Measurements from ENCODE around the gene SGCD.

The SGCD gene

DNA sequence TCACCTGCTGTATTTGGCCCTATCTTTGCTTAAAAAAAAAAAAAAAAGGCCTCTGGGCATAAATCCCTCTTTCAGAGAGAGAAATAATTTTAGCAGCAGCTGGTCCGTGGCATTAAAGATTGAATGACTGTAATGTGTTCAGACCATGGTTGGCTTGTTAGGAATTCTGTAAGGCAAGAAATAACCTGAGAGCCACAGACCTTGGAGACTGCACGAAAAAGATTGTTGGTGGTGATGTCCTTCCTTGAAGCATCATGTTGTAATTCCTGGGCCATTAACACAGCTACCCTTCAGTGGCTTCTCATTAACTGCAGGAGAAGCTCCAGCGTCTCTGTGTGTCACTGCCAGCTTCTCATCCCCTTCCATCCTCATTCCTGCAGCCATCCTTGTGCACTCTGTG lies 79.0 kb downstream of the SGCD start:
- DNase-seq = no peak

DNA sequence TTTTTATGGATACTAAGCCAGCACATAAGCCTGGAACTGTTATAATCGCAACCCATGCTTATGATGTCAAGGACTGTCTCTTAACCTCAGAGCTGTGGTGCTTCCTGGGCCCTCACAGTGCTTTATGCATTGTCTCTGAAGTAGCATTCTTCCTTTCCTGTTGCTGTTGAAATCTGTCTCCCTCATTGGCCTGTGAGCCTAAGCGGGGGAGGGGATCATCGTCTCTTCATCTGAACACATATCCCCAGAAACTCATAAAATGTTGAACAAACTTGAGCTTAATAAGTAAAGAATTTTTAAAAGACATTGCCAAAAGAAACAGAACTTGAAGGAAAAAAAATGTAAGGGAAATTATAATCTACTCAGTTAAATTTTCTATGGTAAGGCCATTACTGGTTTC lies 80.3 kb downstream of the SGCD start:
- no peak for DNase-seq

DNA sequence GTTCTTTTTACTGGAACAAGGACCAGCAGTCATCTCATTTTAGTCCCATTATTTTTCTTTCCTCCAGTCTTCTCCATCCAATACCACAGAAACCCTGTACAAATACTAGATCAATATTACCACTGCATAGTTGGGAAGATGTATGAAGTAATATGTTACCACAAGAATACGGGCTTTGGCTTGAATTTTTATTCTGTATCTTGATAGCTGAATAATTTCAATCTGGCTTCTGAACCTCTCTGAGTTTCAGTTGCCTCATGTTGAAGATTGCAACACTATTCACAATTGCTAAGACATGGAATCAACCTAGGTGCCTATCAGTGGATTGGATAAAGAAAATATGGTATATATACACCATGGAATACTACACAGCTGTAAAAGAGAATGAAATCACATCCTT lies 82.9 kb downstream of the SGCD start:
- DNase-seq = no peak

DNA sequence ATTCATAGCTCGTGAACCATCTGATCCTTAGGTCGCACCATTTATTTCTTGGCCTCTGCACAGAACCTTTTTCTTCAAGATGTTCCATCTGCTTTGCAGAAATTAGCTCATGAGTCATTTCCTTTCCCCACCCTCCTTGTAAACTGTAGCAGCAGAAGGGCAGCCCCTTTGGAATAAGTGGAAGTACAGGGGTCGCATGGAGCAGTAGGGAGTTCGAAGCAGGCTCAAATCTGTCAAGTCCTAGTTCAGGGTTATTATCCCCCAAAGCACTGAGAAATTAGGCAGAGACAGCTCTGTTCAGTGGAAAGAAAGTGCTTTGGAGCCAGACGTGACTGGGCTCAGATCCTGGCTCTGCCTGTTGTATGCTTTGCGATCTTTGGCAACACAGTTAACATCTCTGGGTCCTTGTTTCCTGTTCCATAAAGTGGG lies 84.2 kb downstream of the SGCD start:
- DNase-seq = no peak

DNA sequence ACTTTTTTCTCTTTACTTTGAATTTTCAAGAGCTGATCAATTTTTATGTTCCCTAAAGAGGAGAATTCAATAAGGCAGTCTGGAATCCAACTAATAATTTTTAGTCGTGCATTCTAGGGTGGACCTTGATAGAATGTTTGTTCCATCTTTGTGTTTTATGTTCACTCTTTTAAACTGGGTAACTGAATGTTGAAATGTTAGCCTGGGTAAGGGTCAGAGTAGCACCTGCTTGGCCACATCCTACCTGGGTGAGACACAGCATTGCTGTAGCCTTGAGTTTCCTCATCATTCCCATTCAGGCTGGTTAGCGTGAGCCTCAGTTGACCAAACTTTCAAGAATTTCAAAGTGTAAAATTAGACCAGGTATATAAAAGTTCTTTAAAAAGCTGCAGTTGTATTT lies 85.0 kb downstream of the SGCD start:
- no peak for DNase-seq

DNA sequence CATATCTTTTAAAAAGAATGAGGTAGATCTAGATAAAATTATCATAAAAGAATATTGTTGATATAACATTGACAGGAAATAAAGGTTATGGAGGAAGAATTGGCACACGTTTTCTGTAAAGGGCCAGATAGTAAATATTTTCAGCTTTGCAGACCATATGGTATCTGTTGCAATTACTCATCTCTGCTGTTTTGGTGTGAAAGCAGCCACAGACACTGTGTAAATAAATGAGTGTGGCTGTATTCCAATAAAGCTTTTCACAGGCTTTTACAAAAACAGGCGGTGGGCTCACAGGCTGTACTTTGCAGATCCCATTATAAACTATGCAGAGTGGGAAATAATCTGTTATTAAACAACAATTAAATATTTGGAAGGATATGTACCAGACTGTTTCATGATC lies 87.4 kb downstream of the SGCD start:
- no peak for DNase-seq

DNA sequence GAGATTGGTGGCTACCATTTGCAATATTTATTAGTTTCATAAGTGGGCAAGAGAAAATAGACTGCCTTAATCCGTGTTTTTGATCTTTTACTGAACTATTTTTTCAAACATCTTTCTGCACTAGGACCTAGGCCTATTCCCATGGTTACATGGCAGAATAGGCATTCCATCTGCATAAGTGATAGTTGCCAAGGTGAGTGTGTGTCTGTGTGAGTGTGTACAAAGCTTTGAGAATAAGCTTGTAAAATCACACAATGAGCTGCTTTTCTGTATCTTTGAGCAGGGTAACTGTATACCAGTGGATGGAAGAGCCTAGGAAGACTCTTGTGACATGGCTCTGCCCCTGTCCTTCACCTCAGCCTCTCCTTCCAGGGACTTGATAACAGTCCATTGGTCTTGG lies 92.7 kb downstream of the SGCD start:
- no peak for DNase-seq

DNA sequence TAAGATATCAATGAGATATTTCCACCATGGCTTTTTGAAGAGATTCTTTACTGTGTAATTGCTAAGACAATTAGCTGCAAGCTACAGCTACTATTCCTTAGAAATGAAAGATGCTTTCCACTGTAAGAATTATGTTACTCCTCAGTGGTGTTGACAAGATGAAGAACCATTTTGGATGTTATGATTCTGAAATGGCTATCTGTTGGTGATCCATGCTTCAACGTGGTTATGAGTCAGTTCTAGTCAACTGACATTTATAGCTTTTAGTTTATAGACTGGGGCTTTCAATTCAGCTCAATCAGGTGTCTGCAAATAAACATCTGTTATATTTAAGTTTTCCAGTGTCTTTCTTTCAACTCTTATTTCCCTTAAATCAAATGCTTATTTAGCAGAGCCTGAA lies 93.7 kb downstream of the SGCD start:
- DNase-seq = no peak

DNA sequence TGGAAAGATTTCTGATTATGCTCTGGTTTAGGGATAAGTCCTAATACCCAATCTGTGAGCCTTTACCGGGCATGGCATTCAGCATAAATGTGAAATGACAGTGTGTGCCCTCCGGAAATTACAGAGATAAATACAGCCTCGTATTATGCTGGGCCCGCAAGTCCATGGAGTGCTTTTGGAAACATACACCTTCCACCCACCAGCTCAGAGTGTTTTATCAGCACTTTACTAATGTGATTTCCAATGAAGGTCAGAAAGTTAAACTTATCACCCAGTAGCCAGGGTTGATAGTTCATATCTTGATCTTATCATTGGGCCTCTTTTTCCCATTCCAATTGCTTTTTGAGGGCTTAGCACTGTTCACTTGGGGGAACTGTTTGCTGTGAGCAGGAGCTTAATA lies 94.8 kb downstream of the SGCD start:
- no peak for DNase-seq

DNA sequence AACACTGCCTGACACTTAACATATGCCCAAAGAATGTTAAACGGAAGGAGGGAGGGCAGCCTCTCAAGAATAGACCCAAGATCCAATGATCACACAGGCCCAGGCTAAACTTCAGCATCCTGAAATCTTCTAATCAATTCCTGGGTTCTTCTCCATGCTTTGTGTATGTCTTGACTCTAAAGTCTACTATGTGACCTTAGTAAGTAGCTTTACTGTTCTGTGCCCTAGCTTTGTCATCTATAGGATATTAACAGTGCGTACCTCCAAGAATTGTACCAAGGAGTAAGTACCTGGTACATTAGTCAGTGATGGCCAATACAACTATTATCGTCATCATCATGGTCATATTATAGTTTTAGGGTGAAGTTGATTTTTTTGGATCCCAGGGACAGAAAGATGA lies 96.6 kb downstream of the SGCD start:
- DNase-seq = no peak

DNA sequence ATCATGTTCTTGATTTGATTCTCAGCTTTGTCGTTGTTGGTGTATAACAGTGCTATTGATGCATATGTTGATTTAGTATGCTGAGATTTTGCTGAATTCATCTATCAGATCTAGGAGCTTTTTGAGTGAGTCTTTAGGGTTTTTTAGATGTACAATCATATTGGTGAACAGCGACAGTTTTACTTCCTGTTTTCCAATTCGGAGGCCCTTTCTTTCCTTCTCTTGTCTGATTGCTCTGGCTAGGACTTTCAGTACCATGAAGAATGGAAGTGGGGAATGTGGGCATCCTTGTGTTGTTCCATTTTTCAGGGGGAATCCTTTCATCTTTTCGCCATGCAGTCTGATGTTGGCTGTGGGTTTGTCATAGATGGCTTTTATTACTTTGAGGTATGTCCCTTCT lies 100.4 kb downstream of the SGCD start:
- DNase-seq = no peak

DNA sequence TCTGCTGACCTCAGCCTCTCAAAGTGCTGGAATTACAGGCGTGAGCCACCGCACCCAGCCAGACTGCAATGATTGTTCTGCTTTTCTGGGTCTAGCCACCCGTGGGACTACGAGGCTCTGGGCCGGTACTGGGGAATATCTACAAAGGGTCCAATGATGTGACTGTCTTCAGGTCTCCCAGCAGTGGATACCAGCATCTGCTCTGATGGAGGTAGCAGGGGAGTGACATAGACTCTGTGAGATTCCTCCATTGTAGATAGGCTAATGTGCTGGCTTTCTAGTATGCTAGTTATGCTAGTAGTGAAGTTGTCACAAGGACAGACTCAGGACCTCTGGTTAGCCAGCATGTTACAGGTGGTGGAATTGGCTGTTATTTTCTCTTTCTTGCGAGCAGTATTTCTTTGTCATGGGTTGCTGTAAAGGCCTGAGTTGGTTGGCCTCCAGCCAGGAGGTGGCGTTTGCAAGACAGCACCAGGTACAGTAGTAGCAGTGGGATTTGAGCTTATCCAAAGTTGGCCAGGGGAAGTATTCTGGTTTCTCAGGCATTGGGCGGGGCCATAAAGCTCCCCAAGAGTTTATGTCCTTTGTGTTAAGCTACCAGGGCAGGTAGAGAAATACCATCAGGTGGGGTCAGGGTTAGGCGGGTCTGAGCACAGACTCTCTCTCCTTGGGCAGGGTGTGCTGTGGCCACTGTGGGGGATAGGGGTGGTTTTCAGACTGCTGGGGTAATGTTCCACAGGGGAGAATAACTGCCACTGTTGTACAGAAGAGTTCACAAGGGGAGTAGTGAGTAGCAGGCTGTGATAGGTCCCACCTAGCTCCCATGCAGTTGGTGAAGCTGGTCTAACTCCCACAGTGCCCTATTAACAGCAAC lies 105.2 kb downstream of the SGCD start:
- DNase-seq = no peak

DNA sequence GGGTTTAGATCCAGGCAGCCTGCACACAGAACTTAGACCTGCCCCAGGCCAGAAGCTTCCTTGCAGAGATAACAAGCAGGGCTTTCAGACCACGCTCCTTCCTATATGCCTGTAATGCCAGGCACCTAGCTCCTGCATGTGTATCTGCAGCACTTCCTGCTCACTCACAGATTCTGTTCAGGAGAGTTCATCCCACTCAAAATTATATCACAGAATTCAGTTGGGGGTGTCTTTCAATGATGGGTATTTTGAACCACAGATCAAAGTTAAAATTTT lies 105.8 kb downstream of the SGCD start:
- no peak for DNase-seq

DNA sequence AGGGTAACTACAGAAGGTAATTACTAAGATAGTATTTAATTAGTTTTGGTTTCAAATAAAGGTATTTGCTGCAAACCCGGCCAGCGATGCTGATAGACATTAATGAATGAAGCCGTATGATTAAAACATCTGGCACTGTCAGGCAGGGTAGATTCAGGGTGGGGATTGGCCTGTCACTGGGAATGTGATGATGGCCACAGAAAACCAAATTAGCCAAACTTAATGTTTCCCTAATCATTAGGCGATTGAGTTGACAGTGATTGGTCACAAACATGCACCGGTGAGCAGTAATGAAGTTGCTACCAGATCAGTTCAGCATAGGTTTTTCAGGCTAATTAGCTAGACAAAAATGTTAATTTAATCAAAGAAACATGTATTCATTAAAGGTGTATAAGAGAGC lies 107.5 kb downstream of the SGCD start:
- no peak for DNase-seq

DNA sequence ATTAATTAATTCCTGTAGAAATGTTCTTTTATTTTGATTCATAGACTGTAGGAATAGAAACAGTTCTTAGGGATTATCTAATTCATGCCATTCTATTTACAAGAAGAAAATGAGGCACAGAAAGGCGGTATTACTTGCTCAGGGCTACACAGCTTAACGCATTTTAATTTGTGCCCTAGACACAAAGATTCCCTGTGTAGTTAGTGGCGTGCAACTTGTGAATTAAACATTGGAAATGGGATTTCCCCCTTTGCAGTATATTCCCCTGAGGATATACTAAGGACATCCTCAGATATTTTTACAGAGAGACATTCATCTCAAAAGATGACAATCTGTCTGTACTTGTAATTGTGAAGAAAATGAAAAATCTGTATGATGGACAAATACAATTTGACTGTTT lies 108.1 kb downstream of the SGCD start:
- no peak for DNase-seq

DNA sequence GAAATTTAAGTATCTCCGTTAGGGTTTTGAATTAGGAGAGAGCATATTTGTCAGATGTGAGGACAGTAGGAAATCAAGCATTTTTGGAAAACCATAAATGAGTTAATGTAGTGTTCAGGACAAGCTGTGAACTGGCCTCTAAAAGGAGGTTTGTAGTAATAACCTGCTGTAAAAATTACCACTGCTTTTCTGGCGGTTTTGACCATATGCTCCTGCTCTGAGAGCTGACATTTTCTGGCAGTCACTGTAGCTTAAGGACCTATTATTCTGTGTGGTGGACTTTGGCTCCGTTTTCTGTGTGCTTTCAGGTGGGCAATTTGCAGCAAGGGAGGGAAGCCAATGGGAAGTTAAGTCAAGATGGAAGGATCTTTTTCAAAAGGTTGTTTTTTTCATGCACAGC lies 111.1 kb downstream of the SGCD start:
- DNase-seq = no peak

DNA sequence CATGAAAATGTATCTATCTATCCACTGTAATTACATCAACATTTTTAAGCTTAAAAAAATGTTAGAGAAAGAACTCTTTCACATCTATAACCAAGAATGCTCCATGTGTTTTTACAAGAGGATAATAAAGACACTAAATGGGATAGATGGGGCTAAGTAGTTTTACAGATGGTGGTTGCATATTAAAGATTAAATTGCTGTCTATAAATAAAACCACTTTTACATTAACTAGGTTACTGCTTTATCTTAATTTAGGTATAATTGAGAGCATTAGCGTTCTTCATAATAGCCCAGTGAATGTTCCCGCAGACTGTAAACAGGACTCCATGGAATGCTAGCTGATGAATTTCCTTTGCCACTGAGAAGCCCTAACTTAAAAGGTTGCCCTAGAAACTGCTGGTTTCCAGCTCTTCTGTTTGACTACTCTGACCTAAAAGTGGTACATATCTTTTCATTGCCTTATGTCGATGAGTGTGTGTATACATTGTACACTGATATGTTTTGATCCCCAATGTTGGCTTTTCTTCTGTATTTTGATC lies 117.9 kb downstream of the SGCD start:
- DNase-seq = no peak

DNA sequence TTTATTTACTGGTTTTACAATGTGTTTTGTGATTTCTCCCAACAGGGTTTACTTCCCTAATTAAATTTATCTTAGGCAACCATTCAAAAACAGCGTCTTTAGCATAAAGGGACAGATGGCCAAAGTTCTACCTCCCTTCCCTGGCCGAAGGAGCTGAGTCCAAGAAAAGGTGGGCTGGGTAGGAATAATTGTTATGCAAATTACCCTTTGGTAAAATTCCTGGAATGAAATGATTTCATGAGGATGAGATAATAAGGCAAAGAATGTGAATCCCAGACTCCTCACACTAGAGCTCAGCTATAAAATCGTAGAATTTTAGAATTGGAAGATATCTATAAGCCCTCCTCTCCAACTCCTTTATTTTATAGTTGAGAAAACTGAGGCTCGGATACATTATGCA lies 119.6 kb downstream of the SGCD start:
- no peak for DNase-seq

DNA sequence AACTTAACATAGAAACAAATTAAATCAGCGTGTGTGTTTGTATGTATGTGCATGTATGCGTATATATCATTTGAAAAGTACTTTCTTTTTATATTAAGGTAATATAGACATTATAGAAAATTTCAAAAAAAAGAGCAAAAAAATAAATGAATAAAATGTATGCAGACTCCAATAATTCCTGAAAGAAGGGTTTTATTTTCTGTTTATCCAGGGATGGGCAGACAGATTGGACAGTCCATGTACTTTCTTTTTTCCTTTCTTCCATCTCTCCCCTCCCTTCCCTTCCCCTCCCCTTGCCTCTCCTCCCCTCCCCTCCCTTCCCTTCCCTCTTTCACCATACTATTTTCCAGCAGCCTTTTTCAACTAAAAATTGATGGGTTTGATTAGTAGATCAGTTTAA lies 123.8 kb downstream of the SGCD start:
- DNase-seq = no peak

DNA sequence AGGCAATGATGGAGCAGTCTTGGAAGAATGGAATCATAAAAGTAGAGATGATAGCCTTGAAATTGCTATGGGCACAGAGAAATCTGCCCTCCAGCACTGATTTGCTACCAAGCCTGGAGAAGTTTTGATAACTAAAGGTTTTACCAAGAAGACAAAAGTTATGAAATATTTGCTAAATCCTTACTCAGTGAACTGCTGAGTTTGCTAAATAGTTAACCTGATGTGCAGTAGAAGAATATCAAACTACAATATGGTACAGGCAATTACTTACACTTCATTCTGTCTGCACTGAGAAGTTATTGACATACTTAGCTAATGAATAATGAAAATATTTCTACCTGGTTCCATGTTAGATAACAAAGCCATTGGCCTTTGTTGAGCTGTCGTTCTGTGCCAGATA lies 124.5 kb downstream of the SGCD start:
- no peak for DNase-seq

DNA sequence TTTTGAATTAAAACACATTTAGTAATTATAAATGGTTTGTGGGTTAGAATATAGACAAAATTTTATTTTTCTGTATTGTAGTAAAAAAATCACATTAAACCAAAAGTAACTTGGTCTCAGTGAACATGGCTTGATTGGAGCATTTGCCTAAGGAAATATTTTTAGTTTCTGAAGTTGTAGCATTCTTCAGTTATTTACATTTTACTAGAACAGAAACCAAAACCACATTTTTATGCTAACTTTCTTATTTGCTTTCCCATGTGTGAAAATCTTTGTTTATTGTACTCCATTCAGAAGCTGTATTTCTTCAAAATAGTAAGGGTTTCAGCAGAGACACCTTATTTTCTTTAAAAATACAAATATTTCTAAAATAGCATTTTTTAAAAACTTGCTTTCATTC lies 129.9 kb downstream of the SGCD start:
- no peak for DNase-seq

DNA sequence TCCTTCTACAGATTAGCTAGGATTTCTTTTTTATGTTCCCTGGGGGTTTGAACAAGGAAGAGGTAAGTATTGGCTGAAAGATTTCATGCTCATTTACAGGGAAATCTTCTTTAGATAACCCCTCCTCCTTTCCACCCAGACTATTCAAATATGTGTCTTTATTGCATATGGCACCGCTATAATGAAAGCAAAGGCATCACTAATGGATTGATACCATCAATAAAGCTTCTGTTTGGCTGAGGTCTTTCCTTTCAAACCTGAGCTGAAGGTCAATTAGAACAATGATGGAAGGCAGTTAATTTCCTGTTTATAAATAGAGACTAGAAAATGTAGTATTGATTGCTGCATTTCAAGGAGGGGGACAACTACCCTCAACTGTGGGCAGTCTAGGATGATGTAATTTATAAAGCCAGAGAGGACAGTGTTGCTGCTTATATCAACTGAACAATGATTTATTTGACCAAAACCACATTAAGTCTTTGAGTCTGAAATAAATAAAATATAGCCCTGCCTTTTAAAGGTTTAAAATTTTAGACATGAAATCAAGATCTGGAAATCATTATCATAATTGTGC lies 132.9 kb downstream of the SGCD start:
- DNase-seq = no peak

DNA sequence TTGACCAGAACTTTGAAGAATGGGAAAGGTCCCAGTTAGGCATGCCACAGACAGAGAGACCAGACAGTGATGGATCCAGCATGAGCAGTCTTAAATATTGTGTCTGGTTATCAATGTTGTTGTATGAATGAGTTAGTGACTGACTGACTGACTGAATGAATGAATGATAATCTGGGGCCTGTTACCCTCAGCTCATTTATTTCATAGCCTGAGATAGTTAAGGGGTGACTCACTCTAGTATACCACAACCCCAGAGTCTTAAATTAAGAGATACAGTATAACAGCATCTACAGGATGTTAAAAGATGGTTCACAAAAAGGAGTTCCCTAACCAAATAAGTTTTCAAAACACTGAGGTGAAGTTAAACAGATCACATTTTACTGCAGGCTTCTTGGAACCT lies 133.5 kb downstream of the SGCD start:
- DNase-seq = no peak

DNA sequence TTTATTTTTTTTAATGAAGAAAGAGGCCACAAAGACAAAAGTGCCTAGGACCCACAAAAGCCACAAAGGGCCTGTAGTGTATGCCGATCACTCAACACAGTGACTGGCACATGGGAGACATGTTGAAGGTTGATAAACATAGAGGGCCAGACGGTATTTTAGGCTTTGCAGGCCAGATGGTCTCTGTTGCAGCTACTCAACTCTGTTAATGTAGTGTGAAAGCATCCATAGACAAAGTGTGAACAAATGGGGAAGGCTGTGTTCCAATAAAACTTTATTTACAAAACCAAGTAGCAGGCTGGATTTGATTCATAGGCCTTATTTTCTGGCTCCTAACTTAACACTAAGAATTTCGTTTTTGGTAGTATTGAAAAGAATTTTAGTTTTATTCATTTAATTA lies 139.9 kb downstream of the SGCD start:
- DNase-seq = no peak

DNA sequence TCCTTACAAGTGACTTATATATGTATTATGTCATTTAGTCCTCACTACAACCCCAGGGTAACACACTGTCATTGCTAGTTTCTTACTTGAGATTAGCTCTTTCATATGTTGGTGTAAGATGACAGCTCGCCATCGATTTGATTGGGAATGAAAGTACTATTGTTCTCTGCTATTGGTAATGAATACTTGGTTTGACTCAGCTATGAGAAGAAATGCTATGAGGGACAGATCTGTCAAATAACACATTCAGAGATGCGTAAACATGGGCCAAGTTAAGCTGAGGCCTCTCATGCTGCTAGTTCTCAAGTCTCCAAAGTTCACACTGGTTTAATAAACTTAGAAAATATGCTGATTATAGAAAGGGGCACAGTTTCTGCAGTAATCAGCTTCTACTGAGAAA lies 142.7 kb downstream of the SGCD start:
- DNase-seq = no peak
